H1 (cell line): Measurements from ENCODE around the gene IFNA14. TPM values are rescaled to one million over a fixed set of nuclear protein-coding genes. Genes with fewer than 3 reads are reported as not detected.

Experiments
- CTCF ChIA-PET: fragments of 300-600 bp; sonication (Branson Sonifier 250); formaldehyde crosslinking; loops from one replicate; lab custom pipeline; 2021; ENCODE audit not compliant: partially characterized antibody; lab: Charles Lee
- POLR2A ChIA-PET: fragments of 300-600 bp; sonication (Branson Sonifier 250); formaldehyde crosslinking; loops from one replicate; lab custom pipeline; 2021; ENCODE audit warnings: inconsistent platforms; ENCODE audit not compliant: partially characterized antibody; lab: Charles Lee
- DNase-seq, 2 experiments: peaks; one replicate each; pipeline versions ENCODE4 v3.0.0 to v3.0.0-alpha.2; 2010 to 2022; ENCODE audit warnings: low spot score in 2 of 2, low read depth in 1 of 2, mixed read lengths in 1 of 2
- FAIRE-seq: peaks from 2 replicates; lab custom pipeline; 2011; peaks lifted over from hg19 to GRCh38; lab: Jason Lieb, UNC
- H2AFZ ChIP-seq: 2 replicates; pipeline ENCODE4 v1.8.1; 2012; ENCODE audit warnings: low read length, inconsistent platforms
- H2AK5ac ChIP-seq: 2 replicates; pipeline ENCODE4 v1.6.1; 2013; ENCODE audit warnings: low read depth, low read length
- H2BK120ac ChIP-seq: replicated peaks from 2 replicates; pipeline ENCODE3; 2013; ENCODE audit warnings: low read depth, low read length, inconsistent platforms
- H2BK12ac ChIP-seq: 2 replicates; pipeline ENCODE4 v1.6.1; 2013; ENCODE audit warnings: low read depth, low read length
- H2BK15ac ChIP-seq: 2 replicates; pipeline ENCODE4 v1.6.1; 2013; ENCODE audit warnings: low read length
- H2BK20ac ChIP-seq: 2 replicates; pipeline ENCODE4 v1.6.1; 2013; ENCODE audit warnings: low read length
- H2BK5ac ChIP-seq: 2 replicates; pipeline ENCODE4 v1.6.1; 2013; ENCODE audit warnings: low read depth, low read length
- H3K14ac ChIP-seq: 2 replicates; pipeline ENCODE4 v1.6.1; 2013; ENCODE audit warnings: inconsistent platforms; ENCODE audit not compliant: insufficient read length
- H3K18ac ChIP-seq: 2 replicates; pipeline ENCODE4 v1.6.1; 2013; ENCODE audit warnings: low read length; ENCODE audit errors: extremely low read depth
- H3K23ac ChIP-seq: 2 replicates; pipeline ENCODE4 v1.6.1; 2013; ENCODE audit warnings: inconsistent platforms; ENCODE audit not compliant: insufficient read length
- H3K23me2 ChIP-seq: 2 replicates; pipeline ENCODE4 v1.6.1; 2013; ENCODE audit warnings: low read depth, low read length
- H3K27ac ChIP-seq: 2 replicates; pipeline ENCODE4 v1.6.1; 2011; ENCODE audit warnings: low read depth, low read length, inconsistent platforms
- H3K27me3 ChIP-seq, 4 experiments: replicated peaks in 1 of 4; 1 replicate in 1 of 4; 2 replicates in 3 of 4; pipeline versions ENCODE4 v1.6.1 to v1.8.1; 2011 to 2013; ENCODE audit warnings: low read length in 3 of 4, mild to moderate bottlenecking in 3 of 4, inconsistent platforms in 2 of 4, mixed read lengths in 2 of 4, moderate library complexity in 1 of 4; ENCODE audit not compliant: control insufficient read depth in 3 of 4, insufficient read depth in 3 of 4; ENCODE audit errors: extremely low read depth in 1 of 4
- H3K36me3 ChIP-seq, 4 experiments: 2 replicates each; pipeline versions ENCODE4 v1.6.1 to v1.8.1; 2011 to 2013; ENCODE audit warnings: mild to moderate bottlenecking in 4 of 4, low read length in 3 of 4, moderate library complexity in 2 of 4, control low read depth in 1 of 4, inconsistent platforms in 1 of 4; ENCODE audit not compliant: insufficient read depth in 4 of 4, control insufficient read depth in 2 of 4
- H3K4ac ChIP-seq: replicated peaks from 2 replicates; pipeline ENCODE3; 2013; ENCODE audit warnings: low read length, low read depth, mixed read lengths, inconsistent platforms; ENCODE audit not compliant: insufficient read length
- H3K4me1 ChIP-seq, 4 experiments: replicated peaks in 1 of 4; 1 replicate in 1 of 4; 2 replicates in 3 of 4; pipeline versions ENCODE4 v1.6.1 to v1.8.1; 2011 to 2013; ENCODE audit warnings: low read length in 3 of 4, inconsistent platforms in 2 of 4, mixed read lengths in 1 of 4; ENCODE audit not compliant: insufficient read depth in 4 of 4, control insufficient read depth in 3 of 4
- H3K4me2 ChIP-seq, 2 experiments: 2 replicates each; pipeline versions ENCODE4 v1.6.1 to v1.8.1; 2011 to 2013; ENCODE audit warnings: low read depth in 2 of 2, low read length in 2 of 2, control low read depth in 1 of 2, inconsistent platforms in 1 of 2, mild to moderate bottlenecking in 1 of 2; ENCODE audit not compliant: insufficient read depth in 1 of 2
- H3K4me3 ChIP-seq, 4 experiments: fragments of 200-600, 300-600 bp in 1 of 4; sonication (generic), shearing (Covaris generic), sonication (Bioruptor Twin) in 1 of 4; 2 replicates each; pipeline versions ENCODE4 v1.5.1 to v1.8.1; 2011 to 2016; ENCODE audit warnings: low read length in 4 of 4, low read depth in 3 of 4, control low read depth in 2 of 4, inconsistent platforms in 2 of 4, mild to moderate bottlenecking in 2 of 4, mixed read lengths in 1 of 4, moderate library complexity in 1 of 4; ENCODE audit not compliant: insufficient read depth in 2 of 4; ENCODE audit errors: extremely low read depth in 1 of 4
- H3K56ac ChIP-seq: replicated peaks from 2 replicates; pipeline ENCODE3; 2013; ENCODE audit warnings: low read depth, mild to moderate bottlenecking, mixed read lengths, low read length, inconsistent platforms; ENCODE audit not compliant: insufficient read length
- H3K79me1 ChIP-seq: 2 replicates; pipeline ENCODE4 v1.6.1; 2013; ENCODE audit warnings: low read depth, low read length, control low read depth
- H3K79me2 ChIP-seq, 2 experiments: 2 replicates each; pipeline versions ENCODE4 v1.6.1 to v1.8.1; 2012 to 2013; ENCODE audit warnings: low read length in 2 of 2, mild to moderate bottlenecking in 2 of 2, inconsistent platforms in 1 of 2; ENCODE audit not compliant: insufficient read depth in 2 of 2, control insufficient read depth in 1 of 2
- H3K9ac ChIP-seq, 4 experiments: replicated peaks in 1 of 4; 1 replicate in 1 of 4; 2 replicates in 3 of 4; pipeline versions ENCODE4 v1.6.1 to v1.8.1; 2011 to 2013; ENCODE audit warnings: low read depth in 3 of 4, low read length in 3 of 4, control low read depth in 2 of 4, mild to moderate bottlenecking in 2 of 4, moderate library complexity in 2 of 4, inconsistent platforms in 1 of 4; ENCODE audit errors: extremely low read depth in 1 of 4
- H3K9me3 ChIP-seq, 2 experiments: 2 replicates each; pipeline versions ENCODE4 v1.6.1 to v1.8.1; 2012 to 2013; ENCODE audit warnings: mild to moderate bottlenecking in 2 of 2, moderate library complexity in 2 of 2, control low read depth in 1 of 2, inconsistent platforms in 1 of 2, low read depth in 1 of 2, low read length in 1 of 2, mixed read lengths in 1 of 2; ENCODE audit not compliant: insufficient read depth in 2 of 2
- H4K20me1 ChIP-seq, 2 experiments: replicated peaks in 1 of 2; 2 replicates each; pipeline versions ENCODE3 to v1.8.1; 2011 to 2013; ENCODE audit warnings: inconsistent platforms in 2 of 2, low read length in 2 of 2, mild to moderate bottlenecking in 1 of 2; ENCODE audit not compliant: insufficient read depth in 2 of 2, control insufficient read depth in 1 of 2
- H4K5ac ChIP-seq: 2 replicates; pipeline ENCODE4 v1.6.1; 2013; ENCODE audit warnings: low read length, low read depth, mixed read lengths, inconsistent platforms; ENCODE audit not compliant: insufficient read length
- H4K8ac ChIP-seq: 2 replicates; pipeline ENCODE4 v1.8.0; 2013; ENCODE audit warnings: mild to moderate bottlenecking, moderate library complexity, low read length, inconsistent platforms; ENCODE audit not compliant: insufficient read depth; ENCODE audit errors: extremely low read depth
- H4K91ac ChIP-seq: replicated peaks from 2 replicates; pipeline ENCODE3; 2013; ENCODE audit warnings: low read length, mixed read lengths, inconsistent platforms; ENCODE audit not compliant: insufficient read length
- BCL11A ChIP-seq, 2 experiments: IDR thresholded peaks; one replicate each; pipeline ENCODE4 v1.6.1; 2011; ENCODE audit warnings: low read depth in 2 of 2, low read length in 2 of 2, mild to moderate bottlenecking in 2 of 2
- BRCA1 ChIP-seq: IDR thresholded peaks from 2 replicates; pipeline ENCODE4 v1.6.1; 2012; ENCODE audit warnings: low read depth, low read length, improper control_type of control experiment
- CEBPB ChIP-seq: IDR thresholded peaks from 2 replicates; pipeline ENCODE4 v1.6.1; 2012; ENCODE audit warnings: low read depth, low read length
- CHD2 ChIP-seq: IDR thresholded peaks from 2 replicates; pipeline ENCODE4 v1.6.1; 2012; ENCODE audit warnings: low read length, improper control_type of control experiment
- EGR1 ChIP-seq: IDR thresholded peaks from 2 replicates; pipeline ENCODE4 v1.6.1; 2011; ENCODE audit warnings: low read depth, low read length, borderline replicate concordance
- FOSL1 ChIP-seq: IDR thresholded peaks from 2 replicates; pipeline ENCODE4 v1.6.1; 2011; ENCODE audit warnings: mild to moderate bottlenecking, low read depth, low read length, moderate library complexity; ENCODE audit not compliant: insufficient read depth
- GTF2F1 ChIP-seq: IDR thresholded peaks from 2 replicates; pipeline ENCODE4 v1.6.1; 2012; ENCODE audit warnings: low read depth, low read length, improper control_type of control experiment, borderline replicate concordance
- KDM1A ChIP-seq: fragments of 200-600, 300-600 bp; sonication (generic); IDR thresholded peaks from 2 replicates; pipeline ENCODE4 v1.7.1; 2016; ENCODE audit warnings: mild to moderate bottlenecking, low read length, borderline replicate concordance
- NANOG ChIP-seq: IDR thresholded peaks from 2 replicates; pipeline ENCODE4 v1.6.1; 2011; ENCODE audit warnings: low read length, low read depth, mild to moderate bottlenecking, inconsistent platforms; ENCODE audit not compliant: insufficient read depth, poor library complexity, severe bottlenecking
- POLR2A ChIP-seq, 2 experiments: IDR thresholded peaks; 1 replicate in 1 of 2; 2 replicates in 1 of 2; pipeline ENCODE4 v1.6.1; 2011; ENCODE audit warnings: low read depth in 2 of 2, low read length in 2 of 2, mild to moderate bottlenecking in 2 of 2; ENCODE audit errors: control extremely low read depth in 1 of 2
- RAD21 ChIP-seq, 2 experiments: IDR thresholded peaks in 1 of 2; conservative IDR thresholded peaks in 1 of 2; 2 replicates each; pipeline ENCODE4 v1.6.1; 2011; ENCODE audit warnings: low read depth in 2 of 2, low read length in 2 of 2, improper control_type of control experiment in 1 of 2, inconsistent platforms in 1 of 2, mild to moderate bottlenecking in 1 of 2, moderate library complexity in 1 of 2
- RXRA ChIP-seq: IDR thresholded peaks from 2 replicates; pipeline ENCODE4 v1.6.1; 2011; ENCODE audit warnings: low read depth, mild to moderate bottlenecking, low read length, moderate library complexity; ENCODE audit not compliant: insufficient read depth
- WGBS, 2 experiments: shearing (Covaris generic) in 1 of 2; methylation state at CpG; one replicate each; pipeline versions ENCODE4 v1.1.6 to v1.1.7; 2013 to 2015; ENCODE audit warnings: low lambda C conversion rate in 2 of 2, mixed read lengths in 2 of 2, inconsistent platforms in 1 of 2, low coverage in 1 of 2, missing lambda C conversion rate in 1 of 2; ENCODE audit not compliant: insufficient replicate concordance in 2 of 2, insufficient coverage in 1 of 2, insufficient read length in 1 of 2; ENCODE audit errors: extremely low coverage in 1 of 2, missing lambda C conversion rate in 1 of 2; 5-methylcytosine and 5-hydroxymethylcytosine counted together
- polyA plus RNA-seq, 7 experiments: library from polyadenylated mRNA; depleted of rRNA in 3 of 7; stranded (reverse) in 5 of 7; unstranded in 2 of 7; fragments of >200 nt in 5 of 7; fragments of 200-250 nt in 2 of 7; gene quantifications; 1 replicate in 5 of 7; 2 replicates in 1 of 7; 4 replicates in 1 of 7; pipeline versions ENCODE4 v1.2.1 to v1.2.3, GENCODE V29; 2011 to 2013; ENCODE audit warnings: missing spikeins in 2 of 7, mixed read lengths in 2 of 7
- total RNA-seq: library from RNA; stranded (reverse); fragmentation: NEBNext Ultra II Directional; extraction: Animal tissue kit (Norgen Biotek cat#: 25700); gene quantifications from 2 replicates; pipeline ENCODE4 v1.2.1, GENCODE V29; 2021
- TF ChIP-seq, protein P1 (sequence below): IDR thresholded peaks from 2 replicates; pipeline ENCODE4 v1.6.1; 2011; ENCODE audit warnings: low read depth, mild to moderate bottlenecking, low read length; ENCODE audit not compliant: insufficient read depth

IFNA14 gene
- total and polyA plus RNA-seq, 2 of the 8 experiments (the other 6 are each of a cell fraction or from before 2014, with no cell fraction given), result not detected

GRCh38 chr9:21251190-21251589, 11.4 kb upstream of the IFNA14 start:
- no peaks in the 10 kb centered on the region for H3K79me2 ChIP-seq
- H3K4me1 ChIP-seq, result peaks cover 0 to 7% (median 3%) of the 10 kb centered on the region in 4 experiments; a peak in 3 of 7 replicates
- H3K23me2 ChIP-seq, result no peaks in the 10 kb centered on the region
- peak overlapping the region in 1 of 2 experiments; percentile 16; a peak in 1 of 4 replicates for H3K4me2 ChIP-seq
- 74% methylated on average over 1 of the region's 1 CpG; no CpG with 5 or more reads in 1 of the 2 experiments for WGBS, 2 experiments
- H3K27me3 ChIP-seq, result no peaks in the 10 kb centered on the region; a peak in 1 of 7 replicates
- POLR2A ChIA-PET, result no interaction called here
- CTCF ChIA-PET, result interaction anchor here (0.6 to 5.4 kb wide), 21 partner anchors 10 to 203 kb away, joined by 3 to 53 read pairs (median 6); partner anchors contain the start of genes IFNA14 and KLHL9
- H4K8ac ChIP-seq, result no peak overlapping the region
- H3K4ac ChIP-seq, result no peak overlapping the region
- no peaks in the 10 kb centered on the region for H4K20me1 ChIP-seq
- no peak overlapping the region for H2BK20ac ChIP-seq
- H4K91ac ChIP-seq, result no peak overlapping the region
- no peak overlapping the region for H3K14ac ChIP-seq
- no peak for DNase-seq
- H3K23ac ChIP-seq, result no peak overlapping the region
- H3K18ac ChIP-seq, result no peak overlapping the region
- H2BK120ac ChIP-seq, result no peak overlapping the region
- no peak overlapping the region for H2AFZ ChIP-seq
- no peak overlapping the region for H3K27ac ChIP-seq
- no peak overlapping the region for H2BK12ac ChIP-seq
- no peak for FAIRE-seq
- no peak overlapping the region for H2BK15ac ChIP-seq
- no peaks in the 10 kb centered on the region for H3K36me3 ChIP-seq
- H4K5ac ChIP-seq, result no peak overlapping the region
- H3K9ac ChIP-seq, result no peak overlapping the region
- no peaks in the 10 kb centered on the region for H3K9me3 ChIP-seq
- H3K4me3 ChIP-seq, result no peak overlapping the region
- TF ChIP-seq RAD21 (IDR thresholded peaks at IDR 0.05 in 1 of 2, conservative IDR thresholded peaks at IDR 0.05 in 1 of 2; ENCODE audit: low read depth in 2 of 2, low read length in 2 of 2), result no peak
- no peak for TF ChIP-seq RXRA
- TF ChIP-seq CHD2, result no peak
- TF ChIP-seq, protein P1, sequence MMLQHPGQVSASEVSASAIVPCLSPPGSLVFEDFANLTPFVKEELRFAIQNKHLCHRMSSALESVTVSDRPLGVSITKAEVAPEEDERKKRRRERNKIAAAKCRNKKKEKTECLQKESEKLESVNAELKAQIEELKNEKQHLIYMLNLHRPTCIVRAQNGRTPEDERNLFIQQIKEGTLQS, result no peak
- TF ChIP-seq BRCA1, result no peak
- no peak for TF ChIP-seq GTF2F1
- no peak for TF ChIP-seq POLR2A (IDR thresholded peaks at IDR 0.05; ENCODE audit: control extremely low read depth in 1 of 2, low read depth in 2 of 2, low read length in 2 of 2)
- no peak for TF ChIP-seq FOSL1
- TF ChIP-seq CEBPB, result no peak
- no peak for TF ChIP-seq BCL11A (IDR thresholded peaks at IDR 0.05; ENCODE audit: low read depth in 2 of 2, low read length in 2 of 2)
- TF ChIP-seq NANOG, result no peak
- TF ChIP-seq KDM1A, result no peak
- no peak for TF ChIP-seq EGR1
- H2AK5ac ChIP-seq, result no peak overlapping the region
- H3K56ac ChIP-seq, result no peak overlapping the region
- no peaks in the 10 kb centered on the region for H3K79me1 ChIP-seq
- no peak overlapping the region for H2BK5ac ChIP-seq
